ENCODE data around the gene PLEKHA4.

The PLEKHA4 gene

DNA sequence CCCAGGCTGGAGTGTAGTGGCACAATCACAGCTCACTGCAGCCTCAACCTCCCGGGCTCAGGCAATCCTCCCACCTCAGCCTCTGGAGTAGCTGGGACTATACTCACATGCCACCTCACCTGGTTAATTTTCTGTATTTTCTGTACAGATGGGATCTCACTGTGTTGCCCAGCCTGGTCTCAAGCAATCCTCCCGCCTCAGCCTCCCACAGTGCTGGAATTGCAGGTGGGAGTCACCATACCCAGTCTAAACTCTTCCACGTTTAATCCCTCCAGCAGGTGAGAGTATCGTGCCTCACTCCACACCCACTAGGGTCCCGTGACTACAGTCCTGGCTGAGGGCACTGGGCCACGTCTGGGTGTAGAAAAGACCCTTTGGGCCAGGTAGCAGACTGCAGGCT is 74.1 kb downstream of the PLEKHA4 start:
- no peak for TF ChIP-seq FOXM1 (IDR thresholded peaks at IDR 0.05; ENCODE audit: borderline replicate concordance, low read depth)
- no peak for TF ChIP-seq RAD21 (IDR thresholded peaks at IDR 0.05; ENCODE audit: low read depth)
- TF ChIP-seq EGR1 (IDR thresholded peaks at IDR 0.05): no peak
- no peak for TF ChIP-seq CEBPB (IDR thresholded peaks at IDR 0.05)
- no peak for TF ChIP-seq CREB1 (IDR thresholded peaks at IDR 0.05; ENCODE audit: low read depth)
- no peak for TF ChIP-seq NFIC (IDR thresholded peaks at IDR 0.05)
- TF ChIP-seq YY1 (IDR thresholded peaks at IDR 0.05; ENCODE audit: low read depth): no peak
- TF ChIP-seq EP300 (IDR thresholded peaks at IDR 0.05; ENCODE audit: borderline replicate concordance): no peak
- TF ChIP-seq, protein P1, sequence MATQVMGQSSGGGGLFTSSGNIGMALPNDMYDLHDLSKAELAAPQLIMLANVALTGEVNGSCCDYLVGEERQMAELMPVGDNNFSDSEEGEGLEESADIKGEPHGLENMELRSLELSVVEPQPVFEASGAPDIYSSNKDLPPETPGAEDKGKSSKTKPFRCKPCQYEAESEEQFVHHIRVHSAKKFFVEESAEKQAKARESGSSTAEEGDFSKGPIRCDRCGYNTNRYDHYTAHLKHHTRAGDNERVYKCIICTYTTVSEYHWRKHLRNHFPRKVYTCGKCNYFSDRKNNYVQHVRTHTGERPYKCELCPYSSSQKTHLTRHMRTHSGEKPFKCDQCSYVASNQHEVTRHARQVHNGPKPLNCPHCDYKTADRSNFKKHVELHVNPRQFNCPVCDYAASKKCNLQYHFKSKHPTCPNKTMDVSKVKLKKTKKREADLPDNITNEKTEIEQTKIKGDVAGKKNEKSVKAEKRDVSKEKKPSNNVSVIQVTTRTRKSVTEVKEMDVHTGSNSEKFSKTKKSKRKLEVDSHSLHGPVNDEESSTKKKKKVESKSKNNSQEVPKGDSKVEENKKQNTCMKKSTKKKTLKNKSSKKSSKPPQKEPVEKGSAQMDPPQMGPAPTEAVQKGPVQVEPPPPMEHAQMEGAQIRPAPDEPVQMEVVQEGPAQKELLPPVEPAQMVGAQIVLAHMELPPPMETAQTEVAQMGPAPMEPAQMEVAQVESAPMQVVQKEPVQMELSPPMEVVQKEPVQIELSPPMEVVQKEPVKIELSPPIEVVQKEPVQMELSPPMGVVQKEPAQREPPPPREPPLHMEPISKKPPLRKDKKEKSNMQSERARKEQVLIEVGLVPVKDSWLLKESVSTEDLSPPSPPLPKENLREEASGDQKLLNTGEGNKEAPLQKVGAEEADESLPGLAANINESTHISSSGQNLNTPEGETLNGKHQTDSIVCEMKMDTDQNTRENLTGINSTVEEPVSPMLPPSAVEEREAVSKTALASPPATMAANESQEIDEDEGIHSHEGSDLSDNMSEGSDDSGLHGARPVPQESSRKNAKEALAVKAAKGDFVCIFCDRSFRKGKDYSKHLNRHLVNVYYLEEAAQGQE (IDR thresholded peaks at IDR 0.05; ENCODE audit: low read depth): no peak
- TF ChIP-seq TCF12 (IDR thresholded peaks at IDR 0.05; ENCODE audit: low read depth): no peak
- TF ChIP-seq, protein P2, sequence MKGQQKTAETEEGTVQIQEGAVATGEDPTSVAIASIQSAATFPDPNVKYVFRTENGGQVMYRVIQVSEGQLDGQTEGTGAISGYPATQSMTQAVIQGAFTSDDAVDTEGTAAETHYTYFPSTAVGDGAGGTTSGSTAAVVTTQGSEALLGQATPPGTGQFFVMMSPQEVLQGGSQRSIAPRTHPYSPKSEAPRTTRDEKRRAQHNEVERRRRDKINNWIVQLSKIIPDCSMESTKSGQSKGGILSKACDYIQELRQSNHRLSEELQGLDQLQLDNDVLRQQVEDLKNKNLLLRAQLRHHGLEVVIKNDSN (IDR thresholded peaks at IDR 0.05): no peak
- TF ChIP-seq TAF1 (IDR thresholded peaks at IDR 0.05; ENCODE audit: low read depth): no peak
- TF ChIP-seq TEAD4 (IDR thresholded peaks at IDR 0.05): no peak
- TF ChIP-seq ZBTB7A (IDR thresholded peaks at IDR 0.05; ENCODE audit: low read depth): no peak
- TF ChIP-seq, protein P3, sequence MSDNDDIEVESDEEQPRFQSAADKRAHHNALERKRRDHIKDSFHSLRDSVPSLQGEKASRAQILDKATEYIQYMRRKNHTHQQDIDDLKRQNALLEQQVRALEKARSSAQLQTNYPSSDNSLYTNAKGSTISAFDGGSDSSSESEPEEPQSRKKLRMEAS (IDR thresholded peaks at IDR 0.05): no peak

DNA sequence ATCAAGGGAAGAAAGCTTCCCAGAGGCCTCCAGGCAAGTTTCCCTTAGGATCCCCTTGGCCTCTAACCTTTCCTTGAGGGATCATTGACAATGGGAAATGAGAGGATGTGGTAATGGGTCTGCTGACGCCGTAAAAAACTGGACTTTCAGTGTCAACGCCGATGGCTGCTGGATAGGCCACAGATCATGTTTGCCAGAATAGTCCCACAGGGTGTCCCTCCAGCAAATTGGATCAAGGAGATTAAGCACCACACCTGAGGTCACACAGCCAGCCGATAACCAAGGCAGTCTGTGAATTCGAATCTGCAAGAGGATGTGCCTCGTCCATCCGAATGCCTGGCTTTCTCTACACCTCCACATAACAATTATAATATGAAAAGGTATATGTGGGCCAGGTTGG is 75.1 kb downstream of the PLEKHA4 start:
- TF ChIP-seq EGR1 (IDR thresholded peaks at IDR 0.05) (no peak), FOXM1 (IDR thresholded peaks at IDR 0.05; ENCODE audit: borderline replicate concordance, low read depth) (no peak), EP300 (IDR thresholded peaks at IDR 0.05; ENCODE audit: borderline replicate concordance) (no peak), RAD21 (IDR thresholded peaks at IDR 0.05; ENCODE audit: low read depth) (no peak), TCF12 (IDR thresholded peaks at IDR 0.05; ENCODE audit: low read depth) (no peak), CEBPB (IDR thresholded peaks at IDR 0.05) (no peak), YY1 (IDR thresholded peaks at IDR 0.05; ENCODE audit: low read depth) (no peak), TEAD4 (IDR thresholded peaks at IDR 0.05) (no peak), NFIC (IDR thresholded peaks at IDR 0.05) (no peak), CREB1 (IDR thresholded peaks at IDR 0.05; ENCODE audit: low read depth) (no peak), TAF1 (IDR thresholded peaks at IDR 0.05; ENCODE audit: low read depth) (no peak), ZBTB7A (IDR thresholded peaks at IDR 0.05; ENCODE audit: low read depth) (no peak)
- TF ChIP-seq, protein P1 (IDR thresholded peaks at IDR 0.05; ENCODE audit: low read depth): no peak
- TF ChIP-seq, protein P2 (IDR thresholded peaks at IDR 0.05): no peak
- TF ChIP-seq, protein P3 (IDR thresholded peaks at IDR 0.05): no peak
